ENCODE measurements around the gene SMIM20.

SMIM20 gene

DNA sequence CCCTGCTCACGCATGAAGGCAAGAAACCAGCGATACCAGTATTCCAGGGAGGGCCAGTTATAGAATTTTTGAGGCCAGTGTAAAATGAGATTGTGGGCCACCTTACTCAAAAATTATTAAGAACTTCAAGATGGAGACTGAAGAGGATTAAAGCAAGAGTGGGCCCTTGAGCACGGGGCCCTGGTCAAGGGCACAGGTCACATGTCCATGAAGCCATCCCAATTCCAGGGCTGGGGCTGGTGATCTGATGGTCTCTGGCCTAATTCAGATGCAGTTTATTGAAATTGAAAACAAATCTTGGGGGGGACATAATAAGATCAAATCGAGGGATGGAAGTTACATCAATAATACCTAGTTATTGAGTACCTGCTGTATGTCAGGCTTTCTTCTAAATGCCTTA lies 58.3 kb downstream of the SMIM20 start:
- no peak for TF ChIP-seq GATA3 (IDR thresholded peaks at IDR 0.05; ENCODE audit: low read depth, low read length)
- TF ChIP-seq GATA2 (IDR thresholded peaks at IDR 0.05; ENCODE audit: low read depth, low read length), result no peak

DNA sequence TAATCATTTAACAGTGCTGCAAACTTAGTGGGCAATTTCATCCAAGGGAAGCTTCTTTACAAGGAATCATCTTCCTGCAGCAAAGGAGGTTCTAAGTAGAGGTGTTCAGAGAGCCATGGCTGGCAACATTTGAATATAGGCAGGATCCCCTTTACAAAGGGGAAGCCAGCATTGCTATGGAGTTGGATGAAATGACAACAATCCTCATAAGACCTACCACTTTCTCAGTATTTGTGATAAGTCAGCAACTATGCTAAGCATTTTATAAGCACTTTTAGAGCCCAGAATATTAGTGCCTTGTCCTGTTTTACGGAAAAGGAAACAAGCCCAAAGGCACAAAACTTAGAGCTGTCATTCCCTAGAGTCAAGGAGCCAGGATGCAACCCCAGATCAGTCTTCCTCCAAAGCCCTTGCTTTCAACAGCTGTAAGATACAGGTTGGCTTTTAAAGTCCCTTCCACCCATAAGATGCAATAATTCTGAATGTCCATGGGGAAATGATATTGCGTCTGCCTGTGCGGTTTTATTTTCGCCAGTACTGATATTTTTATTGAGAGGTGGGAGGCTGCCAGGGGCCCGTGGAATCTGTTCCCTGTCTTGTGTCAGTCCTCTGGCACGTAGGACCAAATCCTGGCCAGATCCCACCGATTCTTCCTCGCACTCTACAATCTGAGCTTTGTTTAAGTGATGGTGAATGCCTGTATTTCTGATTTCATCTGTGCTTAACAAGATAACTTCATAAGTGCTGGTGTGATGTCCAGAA lies 59.1 kb downstream of the SMIM20 start:
- TF ChIP-seq GATA2 (IDR thresholded peaks at IDR 0.05; ENCODE audit: low read depth, low read length) (no peak), GATA3 (IDR thresholded peaks at IDR 0.05; ENCODE audit: low read depth, low read length) (no peak)

GRCh38 chr4:25976780-25977179 lies 62.8 kb downstream of the SMIM20 start:
- TF ChIP-seq GATA2 (IDR thresholded peaks at IDR 0.05; ENCODE audit: low read depth, low read length), result no peak
- no peak for TF ChIP-seq GATA3 (IDR thresholded peaks at IDR 0.05; ENCODE audit: low read depth, low read length)

GRCh38 chr4:25977397-25978170 lies 63.6 kb downstream of the SMIM20 start:
- TF ChIP-seq GATA2 (IDR thresholded peaks at IDR 0.05; ENCODE audit: low read depth, low read length) (peak; percentile 78), GATA3 (IDR thresholded peaks at IDR 0.05; ENCODE audit: low read depth, low read length) (no peak)

DNA sequence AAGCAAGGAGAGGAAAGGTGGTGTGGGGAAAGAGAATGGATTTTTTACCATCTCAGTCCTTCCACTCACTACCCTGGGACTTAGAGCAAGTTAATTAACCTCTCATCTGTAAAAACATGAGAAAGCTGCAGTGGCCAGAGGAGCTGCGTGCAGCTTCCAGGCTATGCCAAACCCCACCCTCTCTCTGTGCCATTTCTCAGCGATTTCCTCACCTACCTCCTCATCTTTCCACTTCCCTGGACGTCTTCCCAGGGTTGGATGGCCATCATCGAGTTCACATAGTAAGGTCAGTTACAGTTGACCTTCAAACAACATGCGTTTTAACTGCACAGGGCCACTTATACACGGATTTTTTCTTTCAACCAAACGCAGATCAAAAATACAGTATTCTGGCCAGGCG lies 64.3 kb downstream of the SMIM20 start:
- no peak for TF ChIP-seq GATA2 (IDR thresholded peaks at IDR 0.05; ENCODE audit: low read depth, low read length)
- TF ChIP-seq GATA3 (IDR thresholded peaks at IDR 0.05; ENCODE audit: low read depth, low read length), result no peak

All from SH-SY5Y (cell line).